Adrenal gland (tissue), 5 donors: Measurements from ENCODE around the gene LTO1.

Experiments used
- CTCF ChIP-seq, 6 experiments: fragments of 450-650 bp in 4 of 6; fragments of 200-600 bp in 2 of 6; sonication (generic) in 1 of 6; IDR thresholded peaks; 1 replicate in 5 of 6; 2 replicates in 1 of 6; pipeline versions ENCODE4 v1.5.1 to v1.8.0; 2016 to 2021; ENCODE audit warnings: antibody characterized with exemption in 6 of 6, mild to moderate bottlenecking in 2 of 6, moderate library complexity in 1 of 6
- POLR2A ChIP-seq, 2 donors: fragments of 450-650 bp; IDR thresholded peaks; one replicate each; pipeline ENCODE4 v1.6.1; 2017; ENCODE audit warnings: antibody characterized with exemption in 2 of 2, mild to moderate bottlenecking in 2 of 2, moderate library complexity in 1 of 2
- donor health status: DM: no; HTN: no; CAD: no.

DNA sequence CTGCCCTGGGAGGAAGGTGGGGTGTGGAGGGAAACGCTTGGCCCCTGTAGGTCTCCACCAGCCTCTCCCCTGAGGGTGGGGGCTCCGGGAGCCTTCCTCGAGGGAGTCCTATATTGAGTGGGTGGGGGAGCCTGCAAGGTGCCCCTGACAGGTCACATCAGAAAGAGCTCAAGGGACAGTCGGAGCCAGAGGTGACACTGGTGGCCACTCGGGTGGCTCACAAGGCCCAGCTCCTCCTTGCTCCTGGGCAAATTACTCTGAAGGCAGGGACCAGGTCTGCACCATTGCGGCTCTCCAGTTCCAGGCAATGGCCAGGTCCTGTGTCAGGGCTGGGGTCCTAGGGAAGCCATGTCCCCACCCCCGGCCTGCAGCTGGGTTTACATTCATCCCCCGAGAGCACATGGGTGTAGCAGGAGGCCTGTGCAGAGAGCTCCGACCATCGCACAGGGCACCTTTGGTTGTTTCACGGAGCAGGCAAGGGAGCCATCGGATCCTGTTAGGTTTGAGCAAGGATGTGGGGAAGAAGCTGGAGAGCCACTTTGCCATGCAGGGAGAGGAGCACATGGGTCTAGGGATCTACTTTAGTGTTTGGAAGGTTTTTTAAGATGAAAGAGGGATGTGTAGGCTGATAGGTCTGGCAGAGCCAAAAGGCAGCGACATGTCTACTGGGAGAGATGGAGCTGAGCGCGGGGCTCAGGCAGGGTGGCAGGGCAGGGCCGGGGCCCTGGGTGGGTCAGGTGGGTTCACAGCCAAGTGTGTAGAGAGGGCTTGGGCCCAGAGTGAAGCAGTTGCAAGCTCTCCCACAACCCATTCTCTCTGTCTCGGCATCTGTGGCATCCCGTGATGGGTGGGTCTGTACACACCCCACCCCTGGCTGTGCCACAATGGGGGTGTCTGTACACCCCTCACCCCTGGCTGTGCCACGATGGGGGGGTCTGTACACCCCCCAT, 19.4 kb downstream of the LTO1 start:
- no peak for TF ChIP-seq CTCF (IDR thresholded peaks at IDR 0.05)
- TF ChIP-seq POLR2A (IDR thresholded peaks at IDR 0.05), result no peak
